Lung microvascular endothelial cell (primary cell): ENCODE measurements around the gene ASB14. TPM values are rescaled to one million over a fixed set of nuclear protein-coding genes. Genes with fewer than 3 reads are reported as not detected.
"Not testable (repeated sequence)": the region's sequence is repeated elsewhere in the genome, so short reads cannot be mapped to it uniquely, and the experiment has no call there.

Experiments used
- DNase-seq, 2 donors: peaks; one replicate each; pipeline versions ENCODE4 v3.0.0 to v3.0.0-alpha.2; 2010; ENCODE audit warnings: low read depth in 2 of 2
- total RNA-seq: library from RNA; depleted of rRNA; stranded (reverse); fragments of >200 nt; gene quantifications from 2 replicates; pipeline ENCODE4 v1.2.1, GENCODE V29; 2014

The ASB14 gene
- not detected in 2 replicates for total RNA-seq

DNA sequence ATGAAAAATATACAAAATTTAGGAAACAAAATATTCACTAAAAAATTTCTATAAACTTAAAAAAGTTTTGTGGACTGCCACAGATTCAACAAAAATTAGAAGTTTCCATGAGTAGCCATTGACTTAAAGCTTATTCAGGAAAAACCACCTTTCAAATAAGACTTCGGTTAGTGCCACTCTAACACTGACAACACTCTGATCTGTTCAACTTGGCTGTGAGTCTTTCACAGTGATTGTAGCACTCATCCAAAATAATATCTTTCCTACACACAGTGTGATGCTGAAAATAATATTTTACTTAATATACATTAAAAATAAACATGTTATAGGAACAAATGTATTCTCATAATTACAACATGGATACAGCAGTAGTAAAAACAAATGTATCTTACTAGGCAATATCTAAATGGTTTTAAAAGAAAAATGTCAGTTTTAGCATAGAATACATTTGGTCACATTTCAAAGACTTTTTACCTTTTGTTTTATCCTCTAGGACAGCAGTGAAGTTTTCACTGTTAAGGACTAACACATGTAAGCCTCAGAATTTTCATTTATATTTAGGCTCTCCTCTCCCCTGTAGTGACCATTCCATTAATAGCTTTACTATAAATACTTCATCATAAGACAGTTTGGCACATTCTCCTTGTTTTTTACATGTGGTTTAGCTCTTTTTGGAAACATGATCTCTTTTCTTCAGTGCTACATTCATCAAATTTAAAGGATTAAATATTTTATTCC is at the start of gene ASB14:
Gene ASB14 (minus strand): TSS at position 527 of the 738 bp plus-strand sequence. CDS start 652 bp downstream, outside the sequence.
- DNase-seq = no peak

DNA sequence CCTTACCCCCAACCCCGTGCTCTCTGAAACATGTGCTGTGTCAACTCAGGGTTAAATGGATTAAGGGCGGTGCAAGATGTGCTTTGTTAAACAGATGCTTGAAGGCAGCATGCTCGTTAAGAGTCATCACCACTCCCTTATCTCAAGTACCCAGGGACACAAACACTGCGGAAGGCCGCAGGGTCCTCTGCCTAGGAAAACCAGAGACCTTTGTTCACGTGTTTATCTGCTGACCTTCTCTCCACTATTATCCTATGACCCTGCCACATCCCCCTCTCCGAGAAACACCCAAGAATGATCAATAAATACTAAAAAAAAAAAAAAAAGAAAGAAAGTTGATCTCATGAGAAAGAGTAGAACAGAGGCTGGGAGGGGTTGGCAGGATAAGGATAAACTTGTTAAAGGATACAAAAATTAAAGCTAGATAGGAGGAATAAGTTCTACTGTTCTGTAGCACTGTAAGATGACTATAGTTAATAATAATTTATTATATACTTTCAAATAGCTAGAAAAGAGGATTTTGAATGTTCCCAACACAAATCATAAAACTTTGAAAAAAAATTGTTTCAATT is 46.7 kb upstream of the ASB14 start:
- DNase-seq = not testable (repeated sequence)

DNA sequence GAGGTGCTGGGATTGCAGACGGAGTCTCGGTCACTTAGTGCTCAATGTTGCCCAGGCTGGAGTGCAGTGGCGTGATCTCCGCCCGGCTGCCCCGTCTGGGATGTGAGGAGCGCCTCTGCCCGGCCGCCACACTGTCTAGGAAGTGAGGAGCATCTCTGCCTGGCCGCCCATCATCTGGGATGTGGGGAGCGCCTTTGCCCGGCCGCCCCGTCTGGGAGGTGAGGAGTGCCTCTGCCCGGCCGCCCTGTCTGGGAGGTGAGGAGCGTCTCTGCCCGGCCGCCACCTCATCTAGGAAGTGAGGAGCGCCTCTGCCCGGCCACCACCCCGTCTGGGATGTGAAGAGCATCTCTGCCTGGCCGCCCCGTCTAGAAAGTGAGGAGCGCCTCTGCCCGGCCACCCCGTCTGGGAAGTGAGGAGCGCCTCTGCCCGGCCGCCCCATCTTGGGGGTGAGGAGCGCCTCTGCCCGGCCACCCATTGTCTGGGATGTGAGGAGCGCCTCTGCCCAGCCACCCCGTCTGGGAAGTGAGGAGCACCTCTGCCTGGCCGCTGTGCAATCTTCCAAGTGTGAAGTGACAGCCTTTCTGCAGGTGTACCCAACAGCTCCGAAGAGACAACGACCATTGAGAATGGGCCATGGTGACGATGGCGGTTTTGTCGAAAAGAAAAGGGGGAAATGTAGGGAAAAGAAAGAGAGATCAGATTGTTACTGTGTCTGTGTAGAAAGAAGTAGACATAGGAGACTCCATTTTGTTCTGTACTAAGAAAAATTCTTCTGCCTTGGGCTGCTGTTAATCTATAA is 46.0 kb upstream of the ASB14 start:
- DNase-seq = not testable (repeated sequence)

DNA sequence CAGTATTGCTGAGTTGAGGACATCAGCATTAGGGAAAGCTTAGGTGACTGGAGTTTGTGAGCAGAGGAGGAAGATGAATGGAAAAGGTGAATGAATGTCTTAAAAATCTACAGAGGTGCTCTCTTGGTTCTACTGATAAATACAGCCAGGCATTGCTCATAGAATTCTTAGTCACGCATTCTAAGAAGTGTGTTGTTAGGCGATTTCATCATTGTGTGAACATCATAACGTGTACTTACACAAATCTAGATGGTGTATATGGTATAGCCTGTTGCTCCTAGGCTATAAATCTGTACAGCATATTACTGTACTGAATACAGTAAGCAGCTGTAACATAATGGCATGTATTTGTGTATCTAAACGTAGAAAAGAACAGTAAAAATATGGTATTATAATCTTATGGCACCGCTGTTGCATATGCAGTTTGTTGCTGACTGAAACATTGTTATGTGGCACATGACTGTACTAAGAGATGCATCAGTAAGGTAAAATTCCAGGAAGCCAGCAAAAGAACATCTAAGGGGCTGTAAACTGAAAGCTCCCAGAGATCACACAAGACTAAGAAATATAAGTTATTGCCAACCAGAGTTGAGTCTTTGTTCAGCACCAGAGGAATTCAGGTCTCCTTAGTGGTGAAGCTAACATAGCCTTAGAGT is 42.9 kb upstream of the ASB14 start:
- no peak for DNase-seq

DNA sequence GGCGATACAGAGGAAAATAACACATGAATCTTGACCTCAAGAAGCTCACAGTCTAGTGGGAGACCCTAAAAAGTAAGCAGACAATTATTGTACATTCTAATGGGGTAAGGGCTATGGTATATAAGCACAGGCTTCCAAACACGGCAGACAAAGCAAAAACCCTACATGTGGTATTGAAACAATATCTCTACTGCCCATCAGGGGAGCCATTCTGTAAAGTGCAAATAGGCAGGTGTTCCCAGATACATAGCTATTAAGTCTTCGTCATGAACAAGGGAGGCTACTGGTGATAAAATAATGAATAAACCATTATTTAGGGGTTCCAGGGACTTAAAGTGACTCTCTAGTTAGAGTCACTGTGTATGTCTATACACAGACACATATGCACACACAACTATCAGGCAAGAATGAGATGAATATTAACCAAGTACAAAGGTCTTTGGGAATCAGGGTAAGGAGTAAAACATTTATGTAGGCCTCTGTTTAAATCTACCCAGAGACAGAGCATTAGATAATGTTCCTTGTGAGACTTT is 38.7 kb upstream of the ASB14 start:
- no peak for DNase-seq

DNA sequence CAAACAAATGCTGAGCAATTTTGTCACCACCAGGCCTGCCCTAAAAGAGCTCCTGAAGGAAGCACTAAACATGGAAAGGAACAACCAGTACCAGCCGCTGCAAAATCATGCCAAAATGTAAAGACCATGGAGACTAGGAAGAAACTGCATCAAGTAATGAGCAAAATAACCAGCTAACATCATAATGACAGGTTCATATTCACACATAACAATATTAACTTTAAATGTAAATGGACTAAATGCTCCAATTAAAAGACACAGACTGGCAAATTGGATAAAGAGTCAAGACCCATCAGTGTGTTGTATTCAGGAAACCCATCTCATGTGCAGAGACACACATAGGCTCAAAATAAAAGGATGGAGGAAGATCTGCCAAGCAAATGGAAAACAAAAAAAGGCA is 34.0 kb upstream of the ASB14 start:
- DNase-seq = not testable (repeated sequence)

DNA sequence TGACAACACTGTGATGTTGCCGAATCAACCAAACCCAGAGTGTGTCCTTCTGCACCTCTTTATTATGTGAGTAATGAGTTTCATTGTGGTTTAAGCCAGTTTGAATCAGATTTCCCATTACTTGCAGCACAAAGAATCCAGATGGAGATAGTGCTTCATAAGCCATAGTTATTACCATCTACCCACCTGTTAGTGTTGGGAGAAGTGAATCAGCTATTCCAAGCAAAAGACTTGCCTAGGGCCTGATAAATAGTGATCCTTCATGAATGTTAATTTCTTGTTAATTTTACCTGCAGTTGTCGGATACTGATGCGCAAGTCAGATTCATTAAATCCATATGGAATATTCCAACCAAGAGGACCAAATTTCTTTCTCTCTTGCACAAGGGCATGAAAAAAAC is 21.7 kb upstream of the ASB14 start:
- DNase-seq = no peak

DNA sequence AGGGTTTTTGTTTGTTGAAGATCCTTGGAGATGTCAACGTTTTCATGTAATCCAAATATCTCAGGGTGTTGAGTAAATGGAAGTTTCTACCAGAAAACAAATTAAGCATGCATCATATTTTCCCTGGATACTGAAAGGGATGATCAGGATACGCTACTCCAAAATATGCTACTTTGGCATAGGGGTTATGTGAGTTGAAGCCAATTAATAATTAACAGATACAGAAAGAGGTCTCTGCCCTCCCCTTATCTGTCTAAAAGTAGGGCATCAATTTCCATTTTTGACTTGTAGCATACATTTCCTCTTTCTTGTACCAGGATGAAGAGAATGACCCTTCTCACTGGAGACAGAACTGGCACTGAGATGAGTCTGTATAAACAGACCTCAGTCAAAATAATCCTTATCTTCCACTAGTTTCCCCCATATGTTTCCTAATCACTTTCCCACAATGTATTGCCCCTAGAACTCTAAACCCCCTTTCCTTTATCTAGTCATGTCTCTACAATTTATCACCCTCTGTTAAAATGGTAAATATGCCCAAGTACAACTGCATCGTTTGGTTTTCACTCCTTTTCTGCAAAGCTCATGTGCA is 17.4 kb upstream of the ASB14 start:
- peak in 1 of 2 donors; percentile 82 for DNase-seq

DNA sequence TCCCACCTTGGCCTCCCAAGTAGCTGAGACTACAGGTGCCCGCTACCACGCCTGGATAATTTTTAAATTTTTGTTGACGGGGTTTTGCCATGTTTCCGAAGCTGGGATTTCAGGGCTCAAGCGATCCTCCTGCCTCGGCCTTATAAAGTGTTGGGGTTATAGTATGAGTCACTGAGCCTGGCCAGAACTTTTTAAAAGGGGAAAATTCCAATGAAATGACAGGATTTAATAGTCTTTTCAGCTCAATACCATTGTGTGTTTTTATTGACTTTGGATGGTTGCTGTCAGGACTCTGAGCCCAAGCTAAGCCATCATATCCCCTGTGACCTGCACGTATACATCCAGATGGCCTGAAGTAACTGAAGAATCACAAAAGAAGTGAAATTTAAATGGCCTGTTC is 11.0 kb upstream of the ASB14 start:
- peak in 1 of 2 donors; percentile 36 for DNase-seq

DNA sequence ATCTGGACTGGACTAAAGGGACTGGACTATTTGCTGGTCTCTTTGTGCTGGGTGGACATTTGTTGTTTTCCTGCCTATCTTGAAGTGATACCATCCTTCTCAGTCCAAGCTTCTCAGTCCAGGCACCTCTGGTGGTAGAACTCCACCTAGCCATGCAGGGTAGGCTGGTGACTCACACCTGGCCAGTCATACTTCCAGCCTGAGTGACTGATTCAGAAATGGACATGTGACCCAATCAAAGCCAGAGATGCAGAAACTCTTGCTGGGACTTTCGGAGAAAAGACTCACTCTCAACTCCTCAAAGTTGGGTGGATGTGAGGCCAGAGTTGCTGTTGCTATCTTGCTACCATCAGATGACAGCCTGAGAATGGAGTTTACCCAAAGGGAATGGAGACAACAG is 5.6 kb upstream of the ASB14 start:
- DNase-seq = peak in 1 of 2 donors; percentile 13

DNA sequence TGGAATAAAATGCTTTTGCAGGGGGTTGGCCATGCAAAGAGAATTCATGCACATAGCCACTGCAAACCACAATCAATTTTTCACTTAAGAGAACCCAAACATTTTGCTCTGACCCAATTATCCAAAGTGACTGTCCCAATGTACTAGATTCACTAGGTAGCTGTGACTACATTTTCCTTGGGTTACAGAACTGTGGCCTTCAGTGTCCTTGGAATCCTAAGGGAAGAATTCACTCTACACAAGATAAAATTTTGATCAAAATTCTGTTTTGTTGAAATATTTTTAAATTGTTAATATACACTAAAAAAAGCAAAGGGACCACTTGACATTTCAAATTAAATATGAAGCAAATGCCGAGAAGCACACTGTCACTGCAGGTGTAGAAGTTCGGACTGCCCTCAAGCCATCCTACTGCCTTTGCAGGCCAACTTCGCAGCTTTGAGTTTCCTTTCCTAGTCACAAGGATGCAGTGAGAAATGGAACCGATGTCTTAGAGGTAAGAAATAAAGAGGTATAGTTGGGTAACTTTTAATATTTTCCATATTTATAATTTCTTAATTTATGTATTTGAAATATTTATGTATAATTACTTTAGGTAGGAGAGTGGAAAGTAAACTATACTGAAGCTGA is 527 bp upstream of the ASB14 start:
- DNase-seq = no peak

DNA sequence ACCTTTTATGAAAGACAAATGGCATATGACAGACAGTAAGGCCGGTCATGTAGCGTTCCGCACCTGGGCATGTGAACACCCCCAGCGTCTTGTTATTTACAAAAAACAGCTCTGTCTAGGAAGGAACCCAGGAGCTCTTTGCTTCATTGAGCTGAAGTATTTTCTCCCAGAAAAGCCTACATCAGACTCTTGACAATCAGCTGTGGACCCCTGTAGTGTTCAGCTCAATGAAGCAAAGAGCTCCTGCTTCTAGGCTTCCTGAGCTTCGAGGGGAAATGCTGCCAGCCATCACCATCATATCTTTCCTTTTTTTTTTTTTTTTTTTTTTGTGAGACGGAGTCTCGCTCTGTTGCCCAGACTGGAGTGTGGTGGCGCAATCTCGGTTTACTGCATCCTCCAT is 4.1 kb downstream of the ASB14 start:
- DNase-seq = no peak

DNA sequence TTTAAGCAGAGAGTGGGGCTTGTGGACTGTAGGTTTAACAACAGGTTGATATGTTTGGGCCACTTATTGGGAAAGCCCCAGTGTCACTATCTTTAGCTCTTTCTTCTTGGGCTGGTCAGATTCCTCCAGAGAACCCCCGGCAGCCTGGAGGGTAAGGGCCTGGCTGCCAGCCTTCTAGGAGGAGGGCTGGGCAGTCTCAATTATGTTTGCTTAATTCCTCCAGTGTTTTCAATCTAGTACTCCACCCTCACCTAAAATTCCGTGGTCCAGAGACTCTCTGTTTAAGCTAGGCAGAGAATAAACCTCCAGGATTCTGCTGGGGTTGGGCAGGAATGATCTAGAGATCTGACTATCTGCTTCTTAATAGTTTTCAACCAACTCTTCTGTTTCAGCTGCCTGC is 5.3 kb downstream of the ASB14 start:
- no peak for DNase-seq

DNA sequence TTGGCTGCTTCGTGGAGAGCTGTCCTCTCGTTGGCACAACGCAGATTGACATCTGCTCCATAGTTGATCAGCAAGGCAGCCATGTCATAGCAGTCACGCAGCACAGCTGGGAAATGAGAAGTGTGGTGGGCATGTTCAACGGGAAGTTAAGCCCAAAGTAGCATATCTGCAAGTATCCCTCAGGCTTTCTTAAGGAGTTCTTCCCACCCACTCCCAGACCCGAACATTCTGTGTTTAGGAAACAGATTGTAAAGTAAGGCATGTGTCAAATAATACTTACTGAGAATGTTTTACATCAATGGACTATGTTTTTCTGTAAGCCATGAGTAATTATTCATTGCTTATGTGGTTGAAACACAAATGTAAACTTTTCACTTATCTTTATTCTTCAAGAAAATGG is 9.2 kb downstream of the ASB14 start:
- no peak for DNase-seq

DNA sequence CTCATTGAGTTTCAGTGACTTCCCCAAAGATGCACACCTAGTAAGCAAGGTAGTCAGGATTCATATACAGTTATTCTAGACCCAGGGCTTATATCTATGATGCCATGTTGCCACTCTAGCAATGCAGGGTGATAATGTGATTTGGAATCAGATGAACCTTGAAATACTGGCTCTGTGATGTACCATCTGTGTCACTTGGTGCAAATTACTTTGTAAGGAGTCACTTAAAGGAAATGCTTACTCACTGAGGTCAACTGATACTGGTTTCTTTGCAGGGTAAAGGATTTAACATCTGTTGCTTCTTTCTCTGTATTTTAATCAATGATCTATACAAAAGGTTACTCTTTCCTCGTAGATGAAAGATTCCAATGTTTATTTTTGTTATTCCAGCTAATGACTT is 10.8 kb downstream of the ASB14 start:
- DNase-seq = peak in 1 of 2 donors; percentile 27

DNA sequence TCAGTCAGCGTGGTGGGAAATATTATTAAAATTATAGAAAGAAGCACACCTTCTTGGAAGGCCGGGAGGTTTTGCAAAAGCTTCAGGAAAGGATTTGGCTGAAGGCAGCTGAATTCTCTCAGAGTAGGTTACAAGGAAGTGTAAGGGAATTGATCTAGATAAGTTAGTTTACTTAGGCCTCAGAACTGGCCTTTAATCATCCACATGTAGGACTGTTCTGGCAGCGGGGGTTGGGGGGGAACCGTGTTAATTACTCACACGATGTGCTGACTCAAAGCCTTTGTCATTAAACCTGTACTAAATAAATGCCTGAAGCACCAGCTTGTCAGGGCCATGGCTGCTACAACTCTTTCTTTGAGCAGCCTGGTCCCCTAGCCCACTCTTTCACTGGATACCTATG is 12.8 kb downstream of the ASB14 start:
- DNase-seq = no peak

DNA sequence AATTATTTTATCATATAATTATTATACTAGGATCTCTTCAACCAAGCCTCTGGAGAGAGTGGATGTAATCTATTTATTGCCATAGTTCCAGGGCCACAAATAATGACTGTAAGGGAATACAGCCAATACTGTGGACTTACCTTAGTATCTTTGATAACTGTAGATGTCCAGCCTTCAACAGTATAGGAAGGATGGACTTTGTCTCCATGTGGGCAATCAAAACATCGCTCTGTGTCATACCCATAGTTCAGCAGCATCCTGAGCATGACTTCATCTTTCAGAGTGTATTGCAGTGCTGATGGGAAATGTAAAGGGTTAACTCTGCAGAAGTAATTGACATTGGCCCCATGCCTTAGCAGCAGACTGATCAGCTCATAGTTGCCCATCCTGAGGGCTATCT is 14.2 kb downstream of the ASB14 start:
- peak; percentile 3 to 21 for DNase-seq

DNA sequence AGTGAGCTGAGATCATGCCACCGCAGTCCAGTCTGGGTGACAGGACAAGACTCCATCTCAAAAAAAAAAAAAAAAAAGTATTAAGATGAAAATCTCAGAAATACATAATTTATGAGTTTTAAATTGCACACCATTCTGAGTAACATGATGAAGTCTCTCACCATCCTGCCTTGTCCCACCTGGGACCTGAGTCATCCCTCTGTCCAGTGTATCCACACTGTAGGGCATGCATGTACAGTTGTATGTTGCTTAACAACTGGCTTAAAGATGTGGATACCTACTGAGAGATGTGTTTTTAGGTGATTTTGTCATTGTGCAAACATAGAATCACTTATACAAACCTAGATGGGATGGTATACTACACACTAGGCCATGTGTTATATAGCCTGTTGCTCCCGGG is 17.1 kb downstream of the ASB14 start:
- no peak for DNase-seq

DNA sequence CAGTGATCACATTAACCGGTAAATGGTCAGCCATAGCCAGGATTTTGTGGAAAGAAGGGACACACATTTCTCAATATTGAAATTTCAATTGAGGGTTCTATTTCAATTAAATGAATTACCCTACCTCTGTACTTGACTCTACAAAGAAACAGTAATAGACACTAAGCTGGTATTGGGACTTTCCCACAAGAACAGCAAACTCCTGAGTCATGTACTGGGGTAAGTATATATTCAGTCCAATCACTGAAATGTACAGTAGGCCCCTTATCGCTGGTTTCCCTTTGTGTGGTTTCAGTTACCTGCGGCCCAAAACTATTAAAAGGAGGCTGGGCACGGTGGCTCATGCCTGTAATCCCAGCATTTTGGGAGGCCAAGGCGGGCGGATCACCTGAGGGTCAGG is 17.6 kb downstream of the ASB14 start:
- no peak for DNase-seq

DNA sequence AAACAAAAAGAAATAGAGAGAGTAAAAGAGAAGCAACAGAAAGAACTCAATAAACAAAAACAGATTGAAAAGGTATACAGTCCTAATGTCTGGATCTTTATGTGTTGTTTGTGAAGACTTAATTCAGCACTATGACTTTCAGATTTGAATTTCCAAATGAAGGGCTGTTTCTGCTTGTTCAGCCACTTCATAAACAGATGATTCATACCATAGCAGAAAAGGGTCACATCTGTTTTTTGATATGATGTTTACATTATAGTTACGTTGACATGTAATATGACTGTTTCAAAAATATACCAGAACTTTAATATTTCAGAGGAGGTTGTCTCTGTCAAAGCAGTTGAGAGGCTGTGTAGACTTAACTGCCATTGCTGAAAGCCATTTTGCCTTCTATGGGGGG is 24.1 kb downstream of the ASB14 start:
- DNase-seq = peak in 1 of 2 donors; percentile 26

DNA sequence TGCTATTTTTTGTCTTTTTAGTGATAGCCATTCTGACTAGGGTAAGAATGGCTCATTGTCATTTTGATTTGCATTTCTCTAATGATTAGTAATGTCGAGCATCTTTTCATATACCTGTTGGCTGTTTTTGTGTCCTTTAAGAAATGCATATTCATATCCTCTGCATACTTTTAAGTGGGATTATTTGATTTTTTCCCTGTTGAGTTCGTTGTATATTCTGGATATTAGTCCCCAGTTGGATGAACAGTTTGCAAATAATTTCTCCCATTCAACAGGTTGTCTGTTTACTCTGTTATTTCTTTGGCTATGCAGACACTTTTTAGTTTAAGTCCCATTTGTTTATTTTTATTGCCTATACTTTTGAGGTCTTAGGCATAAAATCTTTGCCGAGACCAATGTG is 30.6 kb downstream of the ASB14 start:
- DNase-seq = no peak
